CD14-positive monocyte (primary cell): ENCODE results near the gene PRKN. TPM values are rescaled to one million over a fixed set of nuclear protein-coding genes. Genes with fewer than 3 reads are reported as not detected.

Experiments
- DNase-seq, 3 donors: peaks; one replicate each; pipeline ENCODE4 v3.0.0-alpha.2; 2011 to 2022
- H2AFZ ChIP-seq: 2 replicates; pipeline ENCODE4 v1.6.0; 2012; ENCODE audit warnings: mild to moderate bottlenecking, low read depth, low read length, inconsistent platforms; ENCODE audit not compliant: insufficient read depth, poor library complexity, severe bottlenecking
- H3K27ac ChIP-seq, 2 donors: 1 replicate in 1 of 2; 2 replicates in 1 of 2; pipeline ENCODE4 v1.5.1; 2012 to 2013; ENCODE audit warnings: low read length in 2 of 2, control low read depth in 1 of 2, inconsistent platforms in 1 of 2, low read depth in 1 of 2, mild to moderate bottlenecking in 1 of 2
- H3K27me3 ChIP-seq, 2 donors: one replicate each; pipeline versions ENCODE4 v1.6.0 to v1.6.1; 2011 to 2013; ENCODE audit warnings: low read length in 2 of 2; ENCODE audit not compliant: control insufficient read depth in 2 of 2, insufficient read depth in 2 of 2
- H3K36me3 ChIP-seq, 2 donors: replicated peaks in 1 of 2; 1 replicate in 1 of 2; 2 replicates in 1 of 2; pipeline versions ENCODE4 v1.5.1 to v1.6.1; 2012 to 2013; ENCODE audit warnings: low read length in 2 of 2, control low read depth in 1 of 2, inconsistent platforms in 1 of 2, mild to moderate bottlenecking in 1 of 2; ENCODE audit not compliant: insufficient read depth in 2 of 2, control insufficient read depth in 1 of 2
- H3K4me1 ChIP-seq, 2 donors: 1 replicate in 1 of 2; 2 replicates in 1 of 2; pipeline versions ENCODE4 v1.5.1 to v1.6.1; 2012 to 2013; ENCODE audit warnings: low read length in 2 of 2, control low read depth in 1 of 2, inconsistent platforms in 1 of 2, mild to moderate bottlenecking in 1 of 2, moderate library complexity in 1 of 2; ENCODE audit not compliant: insufficient read depth in 2 of 2, control insufficient read depth in 1 of 2
- H3K4me2 ChIP-seq: replicated peaks from 2 replicates; pipeline ENCODE3; 2012; ENCODE audit warnings: low read length, moderate library complexity, mild to moderate bottlenecking; ENCODE audit not compliant: poor library complexity, severe bottlenecking; ENCODE audit errors: extremely low read depth
- H3K4me3 ChIP-seq, 3 experiments: fragments of 200-600 bp in 1 of 3; sonication (generic) in 1 of 3; replicated peaks in 1 of 3; 1 replicate in 2 of 3; 2 replicates in 1 of 3; pipeline ENCODE4 v1.5.1; 2011 to 2013; ENCODE audit warnings: low read length in 3 of 3, mild to moderate bottlenecking in 3 of 3, control low read depth in 2 of 3, low read depth in 2 of 3, inconsistent platforms in 1 of 3, moderate library complexity in 1 of 3
- H3K79me2 ChIP-seq: 2 replicates; pipeline ENCODE4 v1.6.0; 2012; ENCODE audit warnings: mild to moderate bottlenecking, control low read depth, inconsistent platforms, low read length, moderate library complexity; ENCODE audit not compliant: insufficient read depth
- H3K9ac ChIP-seq: 2 replicates; pipeline ENCODE4 v1.6.0; 2017; ENCODE audit warnings: low read length, mild to moderate bottlenecking; ENCODE audit not compliant: insufficient read depth, poor library complexity, severe bottlenecking
- H3K9me3 ChIP-seq, 2 donors: replicated peaks in 1 of 2; 1 replicate in 1 of 2; 2 replicates in 1 of 2; pipeline versions ENCODE4 v1.5.1 to v1.6.1; 2012 to 2013; ENCODE audit warnings: low read length in 2 of 2, control low read depth in 1 of 2; ENCODE audit not compliant: control insufficient read depth in 1 of 2, insufficient read depth in 1 of 2
- H4K20me1 ChIP-seq: 2 replicates; pipeline ENCODE4 v1.6.0; 2012; ENCODE audit warnings: mild to moderate bottlenecking, low read length, control low read depth, moderate library complexity; ENCODE audit not compliant: insufficient read depth
- H3K27ac Mint-ChIP-seq, 7 donors: one replicate each; pipeline ENCODE4 v1.8.0; 2020; ENCODE audit warnings: mild to moderate bottlenecking in 7 of 7, mixed read lengths in 7 of 7, moderate library complexity in 6 of 7, inconsistent platforms in 2 of 7
- H3K27me3 Mint-ChIP-seq, 3 donors: one replicate each; pipeline ENCODE4 v1.8.0; 2021 to 2022; ENCODE audit warnings: low read depth in 3 of 3, mild to moderate bottlenecking in 3 of 3, mixed read lengths in 3 of 3, moderate library complexity in 3 of 3, inconsistent platforms in 1 of 3
- H3K36me3 Mint-ChIP-seq, 2 donors: one replicate each; pipeline ENCODE4 v1.8.0; 2020; ENCODE audit warnings: mixed read lengths in 2 of 2, inconsistent platforms in 1 of 2, mild to moderate bottlenecking in 1 of 2
- H3K4me1 Mint-ChIP-seq: one replicate; pipeline ENCODE4 v1.8.0; 2020; ENCODE audit warnings: mild to moderate bottlenecking, mixed read lengths
- H3K4me3 Mint-ChIP-seq, 2 donors: one replicate each; pipeline ENCODE4 v1.8.0; 2020; ENCODE audit warnings: mild to moderate bottlenecking in 2 of 2, mixed read lengths in 2 of 2, moderate library complexity in 1 of 2
- H3K9me3 Mint-ChIP-seq, 7 donors: one replicate each; pipeline ENCODE4 v1.8.0; 2020 to 2022; ENCODE audit warnings: mixed read lengths in 7 of 7, mild to moderate bottlenecking in 6 of 7, moderate library complexity in 6 of 7, inconsistent platforms in 2 of 7
- CTCF ChIP-seq: fragments of 200-600 bp; IDR thresholded peaks from one replicate; pipeline ENCODE4 v1.8.0; 2022; ENCODE audit warnings: antibody characterized with exemption, mild to moderate bottlenecking
- WGBS: methylation state at CpG from one replicate; pipeline ENCODE4 v1.1.5; 2013; ENCODE audit warnings: missing lambda C conversion rate; ENCODE audit not compliant: insufficient coverage; 5-methylcytosine and 5-hydroxymethylcytosine counted together
- intact Hi-C, 2 donors: fragments of 100-400 bp; cut with micrococcal nuclease; formaldehyde crosslinking; loops; one replicate each; pipeline versions ENCODE4 v1.15.0 to v1.15.1; 2023
- polyA plus RNA-seq, 3 donors: library from polyadenylated mRNA; depleted of rRNA in 1 of 3; unstranded in 2 of 3; stranded (reverse) in 1 of 3; fragments of 300-500 nt in 2 of 3; fragments of >200 nt in 1 of 3; fragmentation: Illumina TruSeq in 2 of 3; gene quantifications; 1 replicate in 2 of 3; 2 replicates in 1 of 3; pipeline ENCODE4 v1.2.3, GENCODE V29; 2012 to 2021

PRKN gene
- polyA plus RNA-seq, 3 donors: 0.19 to 0.21 TPM; not detected in 1

GRCh38 chr6:161711938-161712337, 1015.6 kb downstream of the PRKN start:
- Histone ChIP-seq H3K36me3 (no peaks in the 10 kb centered on the region), H4K20me1 (no peaks in the 10 kb centered on the region), H2AFZ (no peak overlapping the region), H3K4me3 (no peak overlapping the region), H3K27ac (no peak overlapping the region), H3K27me3 (no peaks in the 10 kb centered on the region), H3K9ac (no peak overlapping the region), H3K9me3 (peaks cover 14 to 25% of the 10 kb centered on the region in 2 donors), H3K4me2 (no peak overlapping the region), H3K4me1 (no peaks in the 10 kb centered on the region), H3K79me2 (no peaks in the 10 kb centered on the region)
- WGBS: no CpG with 5 or more reads among the region's 1 CpG
- H3K4me3 Mint-ChIP-seq: no peak overlapping the region
- intact Hi-C loops: no loop called here
- peaks cover 0 to 2% (median 0%) of the 10 kb centered on the region in 3 donors for H3K27me3 Mint-ChIP-seq
- DNase-seq: no peak
- no peaks in the 10 kb centered on the region for H3K36me3 Mint-ChIP-seq
- no peak overlapping the region for H3K27ac Mint-ChIP-seq
- TF ChIP-seq CTCF: no peak
- H3K4me1 Mint-ChIP-seq: no peaks in the 10 kb centered on the region
- peaks cover 2 to 16% (median 9%) of the 10 kb centered on the region in 7 donors for H3K9me3 Mint-ChIP-seq

DNA sequence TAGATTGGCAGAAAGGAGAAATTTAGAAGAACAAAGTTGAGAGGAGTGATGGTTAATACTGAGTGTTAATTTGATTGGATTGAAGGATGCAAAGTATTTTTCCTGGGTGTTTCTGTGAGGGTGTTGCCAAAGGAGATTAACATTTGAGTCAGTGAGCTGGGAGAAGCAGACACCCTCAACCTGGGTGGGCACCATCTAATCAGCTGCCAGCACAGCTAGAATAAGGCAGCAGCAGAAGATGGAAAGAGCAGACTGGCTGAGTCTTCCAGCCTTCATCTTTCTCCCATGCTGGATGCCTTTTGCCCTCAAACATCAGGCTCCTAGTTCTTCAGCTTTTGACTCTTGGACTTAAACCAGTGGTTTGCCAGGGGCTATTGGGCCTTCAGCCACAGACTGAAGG, 1016.1 kb downstream of the PRKN start:
- H3K4me1 Mint-ChIP-seq: no peaks in the 10 kb centered on the region
- intact Hi-C loops: no loop called here
- DNase-seq: no peak

More for the DNA sequence above, 1016.1 kb downstream of the PRKN start:
- no peaks in the 10 kb centered on the region for H3K4me1 ChIP-seq
- H3K9me3 ChIP-seq: peaks cover 10 to 21% of the 10 kb centered on the region in 2 donors
- H3K4me3 Mint-ChIP-seq: no peak overlapping the region
- peaks cover 0 to 2% (median 0%) of the 10 kb centered on the region in 3 donors for H3K27me3 Mint-ChIP-seq
- H3K36me3 ChIP-seq: no peaks in the 10 kb centered on the region
- H3K9me3 Mint-ChIP-seq: peaks cover 2 to 13% (median 10%) of the 10 kb centered on the region in 7 donors
- H2AFZ ChIP-seq: no peak overlapping the region
- no peak for TF ChIP-seq CTCF
- no peaks in the 10 kb centered on the region for H3K36me3 Mint-ChIP-seq
- no peaks in the 10 kb centered on the region for H4K20me1 ChIP-seq
- no peak overlapping the region for H3K4me2 ChIP-seq
- H3K4me3 ChIP-seq: no peak overlapping the region
- no peak overlapping the region for H3K9ac ChIP-seq
- H3K27ac Mint-ChIP-seq: no peak overlapping the region
- no peaks in the 10 kb centered on the region for H3K79me2 ChIP-seq
- no peak overlapping the region for H3K27ac ChIP-seq
- no peaks in the 10 kb centered on the region for H3K27me3 ChIP-seq
